Non-pigmented ciliary epithelial cell (primary cell): ENCODE results near the gene USP3.

Source experiments
- DNase-seq: peaks from one replicate; pipeline ENCODE4 v3.0.0-alpha.2; 2010; ENCODE audit warnings: low read depth

Gene USP3

DNA sequence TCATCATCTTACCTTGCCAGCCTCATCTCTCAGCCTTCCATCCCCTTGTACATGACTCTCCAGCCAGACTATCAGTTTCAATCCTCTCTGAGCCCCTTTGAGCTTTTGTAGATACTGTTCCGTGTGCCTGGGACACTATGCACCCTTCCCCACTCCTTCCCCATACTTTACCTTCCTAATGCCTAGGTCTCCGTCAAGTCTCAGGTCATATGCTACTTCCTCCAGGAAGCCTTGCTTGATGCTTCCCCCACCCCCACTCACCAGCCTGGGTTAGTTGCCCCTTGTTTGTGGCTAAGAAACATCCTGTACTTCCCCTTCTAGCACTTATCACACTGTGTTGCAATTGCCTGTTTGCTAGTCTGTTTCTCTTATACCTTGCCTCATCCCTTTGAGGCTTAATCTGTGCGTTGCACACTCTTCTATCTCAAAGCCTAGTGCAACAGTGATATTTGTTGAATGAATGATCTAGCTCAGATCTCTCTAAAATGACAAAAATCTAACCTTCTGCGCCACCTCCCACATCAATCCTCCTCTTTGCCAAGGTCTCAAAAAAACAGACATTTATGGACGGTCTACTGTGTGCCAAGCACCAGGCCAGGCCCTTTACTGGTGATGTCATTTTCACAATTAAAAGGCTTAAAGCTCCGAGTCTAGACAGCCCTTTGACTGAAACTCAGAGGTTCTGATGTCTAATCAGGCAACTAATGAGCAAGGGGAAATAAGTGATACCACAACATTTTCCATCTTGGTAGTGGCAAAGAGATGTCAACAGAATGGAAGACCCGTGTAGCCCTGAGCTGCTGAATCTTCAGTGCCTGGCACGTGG, 6.5 kb upstream of the USP3 start:
- no peak for DNase-seq

DNA sequence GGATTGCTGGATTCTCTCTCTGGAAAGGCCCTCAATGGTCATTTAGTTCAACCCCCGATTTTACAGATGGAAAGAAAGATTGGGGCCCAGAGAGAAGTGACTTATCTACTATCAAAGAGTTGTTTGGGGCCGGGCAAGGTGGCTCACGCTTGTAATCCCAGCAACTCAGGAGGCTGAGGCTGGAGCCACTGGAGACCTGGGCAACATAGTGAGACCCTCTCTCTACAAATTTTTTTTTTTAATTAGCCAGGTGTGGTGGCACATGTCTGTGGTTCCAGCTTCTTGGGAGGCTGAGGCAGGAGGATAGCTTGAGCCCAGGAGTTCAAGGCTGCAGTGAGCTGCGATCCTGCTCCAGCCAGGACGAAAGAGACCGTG, 5.2 kb upstream of the USP3 start:
- no peak for DNase-seq

DNA sequence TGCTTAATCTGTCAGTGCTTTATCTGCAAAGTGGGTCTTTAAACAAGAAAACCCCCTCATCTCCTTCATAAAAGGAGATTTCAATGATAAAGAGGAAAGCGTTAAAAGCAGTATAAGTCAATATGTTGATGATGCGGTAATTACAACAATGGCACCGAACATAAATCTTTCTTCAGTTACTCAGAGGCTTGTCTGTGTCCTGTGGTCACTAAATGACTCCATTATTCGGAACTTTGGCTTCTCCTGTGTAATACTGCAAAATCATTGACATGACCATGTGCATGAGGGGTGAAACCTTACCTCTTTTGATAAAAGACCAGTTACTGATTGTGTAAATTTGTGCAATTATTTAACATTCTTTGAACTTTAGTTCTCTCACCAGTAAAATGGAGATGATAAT, 4.8 kb upstream of the USP3 start:
- DNase-seq, result no peak

DNA sequence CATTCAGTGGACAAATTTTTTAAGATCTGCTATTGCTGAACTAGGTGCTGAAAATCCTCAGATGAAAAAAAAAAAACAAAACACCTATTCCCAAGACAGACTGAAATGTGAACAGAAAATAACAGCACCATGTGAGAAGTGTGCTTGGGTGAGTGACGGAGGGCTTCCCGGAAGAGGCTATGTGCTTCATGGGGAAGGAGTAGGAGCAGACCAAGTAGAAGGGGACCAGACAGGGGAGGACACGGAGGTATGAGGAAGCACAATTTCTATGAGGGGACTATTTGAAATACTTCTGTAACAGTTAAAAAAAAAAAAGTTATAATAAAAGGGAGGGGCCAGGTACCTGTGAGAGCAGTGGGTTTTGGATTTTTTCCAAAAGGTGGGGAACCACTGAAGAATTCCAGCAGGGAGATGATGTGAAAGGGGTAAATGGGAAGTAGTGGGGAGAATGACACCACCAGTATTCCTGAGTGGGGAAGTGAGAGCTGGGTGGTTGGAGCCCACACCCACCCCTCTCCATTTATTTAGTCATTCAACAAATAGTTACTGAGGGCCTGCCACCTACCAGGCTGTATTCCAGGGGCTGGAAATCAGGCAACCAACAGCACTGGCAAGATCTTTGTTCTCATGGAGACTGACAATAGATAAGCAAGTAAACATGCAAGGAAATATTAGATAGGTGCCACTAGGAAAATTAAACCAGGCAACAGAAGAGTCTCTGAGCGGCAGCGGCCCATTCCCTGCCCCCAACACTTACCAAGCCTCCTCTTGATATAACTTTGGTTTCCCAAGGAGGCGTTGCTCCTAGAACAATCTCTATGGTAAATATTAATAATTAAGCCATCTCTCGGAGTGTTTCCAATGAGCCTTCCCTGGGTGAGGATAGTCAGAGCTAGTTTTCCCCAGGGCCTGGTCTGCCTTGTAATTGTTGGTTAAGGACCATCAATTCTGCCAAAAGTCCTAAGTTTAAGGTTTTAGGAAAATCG, 3.8 kb upstream of the USP3 start:
- no peak for DNase-seq

DNA sequence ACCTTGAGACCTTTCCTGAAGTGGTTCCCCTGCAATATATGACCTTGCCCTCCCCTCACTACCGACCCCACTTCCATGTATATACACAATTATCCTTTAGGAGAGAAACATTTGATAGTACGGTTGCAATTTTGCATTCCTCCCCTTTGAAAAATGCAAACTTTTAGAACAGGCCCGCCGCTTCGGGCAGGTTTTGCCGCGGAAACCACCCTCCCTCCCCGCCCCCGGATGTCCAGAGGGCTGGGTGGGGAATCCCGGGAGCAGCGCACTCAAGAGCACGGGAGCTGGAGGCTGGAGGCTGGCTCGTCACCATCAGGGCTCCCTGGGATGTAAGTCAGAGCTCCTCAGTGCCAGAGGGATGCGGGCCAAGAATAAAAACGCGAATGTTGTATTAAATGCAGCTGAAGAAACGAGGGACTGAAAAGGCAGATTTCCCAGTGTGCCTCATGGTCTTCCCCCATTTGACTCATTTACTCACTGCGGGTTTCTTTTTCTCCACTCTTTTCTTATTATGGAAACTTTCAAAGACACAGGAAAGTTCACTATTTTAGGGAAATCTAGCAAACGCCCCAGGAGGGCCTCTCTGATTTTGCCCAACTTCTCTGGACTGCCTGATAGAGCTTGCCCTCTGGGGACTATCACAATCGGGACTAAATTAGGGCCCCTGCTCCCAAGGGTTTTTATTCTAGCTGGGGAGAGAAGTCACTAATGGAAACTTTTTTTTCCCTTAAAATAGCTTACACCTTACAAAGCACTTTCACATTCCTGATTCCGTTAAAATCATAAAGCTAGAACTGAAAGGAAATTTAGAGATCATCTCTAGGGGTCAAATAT, 2.9 kb upstream of the USP3 start:
- no peak for DNase-seq

DNA sequence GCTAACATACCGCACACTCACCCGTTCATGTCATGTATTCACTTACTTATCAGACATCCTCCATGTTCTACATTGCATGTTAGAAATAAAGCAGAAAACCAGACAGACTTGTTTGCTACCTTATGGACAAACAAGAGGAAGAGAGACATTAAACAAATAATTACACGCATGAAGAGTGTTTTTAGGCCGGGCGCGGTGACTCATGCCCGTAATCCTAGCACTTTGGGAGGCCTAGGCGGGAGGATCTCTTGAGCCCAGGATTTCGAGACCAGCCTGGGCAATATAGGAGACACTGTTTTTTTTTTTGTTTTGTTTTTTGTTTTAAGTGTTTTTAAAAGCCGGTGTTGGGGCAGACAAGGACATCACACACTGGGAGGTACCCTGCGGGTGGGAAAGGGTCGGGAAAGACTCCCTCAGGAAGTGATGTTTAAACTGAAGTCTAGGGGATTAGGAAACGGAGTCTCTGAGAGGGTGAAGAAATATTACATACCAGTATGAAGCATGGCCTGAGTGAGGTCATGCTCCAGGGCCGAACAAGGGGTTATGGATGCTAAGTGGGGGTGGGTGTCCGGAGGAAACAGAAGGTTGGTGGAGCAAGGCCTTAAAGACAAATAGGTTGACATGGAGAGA, 2.1 kb upstream of the USP3 start:
- DNase-seq, result no peak

DNA sequence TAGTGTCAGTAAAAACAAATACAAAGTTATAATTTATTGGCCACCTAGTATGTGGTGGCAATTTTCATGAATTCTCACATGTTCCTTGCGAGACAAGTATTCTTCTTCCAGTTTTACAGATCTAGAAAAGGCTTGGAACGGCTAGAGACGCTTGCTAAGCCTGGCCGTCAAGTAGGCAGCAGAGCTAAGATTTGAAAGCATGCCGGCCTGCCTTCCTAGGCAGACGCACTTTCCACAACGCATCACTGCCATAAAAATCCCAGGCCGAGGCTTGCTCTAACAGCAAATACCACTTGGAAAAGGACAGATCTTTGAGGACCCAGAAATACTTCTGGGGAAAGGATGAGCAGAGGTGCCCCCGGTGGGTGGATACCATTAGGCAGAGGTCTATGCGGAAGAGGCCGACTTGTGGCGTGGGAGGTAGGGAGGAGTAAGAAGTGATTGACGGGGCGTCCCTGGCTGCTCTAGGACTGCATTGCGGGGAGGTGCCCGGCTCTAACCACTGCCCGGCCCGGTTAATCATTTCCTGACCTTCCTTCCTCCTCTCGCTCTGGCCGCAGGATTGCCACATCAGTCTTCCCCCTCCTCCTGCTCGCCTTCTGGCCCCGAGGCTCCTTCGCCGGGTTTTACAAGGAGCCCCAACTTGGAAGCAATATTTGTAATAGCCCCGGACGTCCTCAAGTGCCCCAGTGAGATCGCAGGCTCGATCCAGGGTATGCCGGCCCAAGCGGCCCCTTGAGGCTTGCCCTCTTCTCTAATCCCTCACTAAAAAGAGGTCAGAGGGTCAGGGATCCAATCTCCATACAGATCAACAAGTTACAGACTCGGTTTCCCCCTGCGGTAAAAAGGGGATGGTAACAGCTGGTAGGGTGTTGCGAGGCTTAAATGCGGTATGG, 1.3 kb upstream of the USP3 start:
- peak; percentile 89 for DNase-seq

DNA sequence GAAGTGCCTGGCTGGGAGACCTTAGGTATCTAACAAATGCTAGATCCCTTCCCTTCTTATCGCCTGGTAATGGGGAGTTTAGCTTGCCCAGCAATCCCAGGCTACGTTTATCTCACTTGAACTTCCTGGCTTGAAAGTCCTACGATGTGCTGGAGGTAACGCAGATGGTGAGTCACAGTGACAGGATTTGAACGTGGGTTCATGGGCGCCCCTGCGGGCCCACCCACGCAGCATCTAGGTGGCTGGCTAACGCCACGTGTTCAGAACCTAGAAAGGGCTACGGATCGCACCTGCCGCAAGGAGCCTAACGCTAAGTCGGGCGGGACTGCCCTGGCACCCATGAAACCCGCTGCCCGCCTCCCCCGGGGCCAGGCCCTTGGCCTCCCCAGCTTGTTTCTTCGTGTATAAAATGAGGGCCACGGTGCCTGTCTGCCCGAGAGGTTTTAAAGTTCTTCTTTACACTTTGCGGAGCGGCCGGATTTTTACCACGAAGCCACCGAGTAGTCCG, 600 bp upstream of the USP3 start:
- DNase-seq, result no peak

DNA sequence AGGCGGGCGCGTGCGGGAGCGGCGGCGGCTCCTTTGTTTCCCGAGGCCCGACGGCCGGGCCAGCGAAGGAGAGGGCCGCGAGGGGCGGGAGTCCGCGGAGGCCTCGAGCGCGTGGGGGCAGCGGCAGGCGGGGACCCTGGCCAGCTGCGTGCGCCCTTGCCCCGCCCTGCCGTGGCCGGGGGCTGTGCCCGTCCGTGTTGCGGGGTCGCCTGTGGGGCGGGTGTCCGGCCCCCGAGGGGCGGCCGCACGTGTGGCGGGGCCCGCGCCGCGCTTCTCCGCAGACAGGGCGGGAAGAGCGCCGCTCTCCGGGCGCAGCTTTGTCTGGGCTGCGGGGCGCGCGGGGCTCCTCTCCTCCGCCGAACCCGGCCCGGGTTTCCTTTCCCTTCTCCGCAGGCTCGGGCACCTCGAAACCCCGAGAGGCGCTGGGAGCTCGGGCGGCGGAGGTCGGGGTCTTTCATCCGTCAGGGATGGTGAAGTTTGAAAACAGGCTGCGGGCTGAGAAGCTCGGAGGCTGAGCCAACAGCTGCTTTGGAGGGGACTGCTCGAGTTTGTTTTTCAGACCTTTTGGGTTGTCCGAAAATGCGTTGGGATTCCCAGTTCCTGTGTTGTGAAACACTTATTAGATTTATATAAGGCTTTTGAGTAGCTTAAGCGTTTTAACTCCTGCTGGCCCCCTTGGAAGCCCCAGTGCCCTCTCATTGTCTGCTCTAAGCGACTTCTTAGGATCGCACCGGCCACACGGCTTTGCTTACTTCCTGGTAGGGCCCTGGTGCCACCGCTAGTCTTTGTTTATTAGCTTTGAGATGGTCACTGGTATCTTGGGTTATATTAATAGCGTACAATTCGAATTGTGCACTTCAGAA, 817 bp downstream of the USP3 start:
- no peak for DNase-seq

DNA sequence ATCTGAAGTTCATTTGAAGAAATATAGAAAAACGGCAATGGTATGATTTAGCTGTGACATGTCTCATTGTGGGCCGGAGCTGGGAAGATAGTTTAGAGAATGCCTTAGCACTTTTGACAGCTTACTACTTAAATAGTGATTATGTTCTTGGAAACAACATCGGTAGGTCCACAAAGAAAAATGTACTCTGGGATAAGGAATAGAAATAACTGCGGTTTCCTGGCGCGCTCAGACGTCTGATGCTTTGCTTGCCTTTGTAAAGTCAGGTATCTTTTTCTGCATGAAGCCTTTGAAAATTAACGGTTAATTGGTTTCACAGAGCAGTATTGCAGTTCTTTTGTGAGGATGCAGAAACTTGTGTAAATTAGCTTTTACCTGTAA, 1.4 kb downstream of the USP3 start:
- no peak for DNase-seq

DNA sequence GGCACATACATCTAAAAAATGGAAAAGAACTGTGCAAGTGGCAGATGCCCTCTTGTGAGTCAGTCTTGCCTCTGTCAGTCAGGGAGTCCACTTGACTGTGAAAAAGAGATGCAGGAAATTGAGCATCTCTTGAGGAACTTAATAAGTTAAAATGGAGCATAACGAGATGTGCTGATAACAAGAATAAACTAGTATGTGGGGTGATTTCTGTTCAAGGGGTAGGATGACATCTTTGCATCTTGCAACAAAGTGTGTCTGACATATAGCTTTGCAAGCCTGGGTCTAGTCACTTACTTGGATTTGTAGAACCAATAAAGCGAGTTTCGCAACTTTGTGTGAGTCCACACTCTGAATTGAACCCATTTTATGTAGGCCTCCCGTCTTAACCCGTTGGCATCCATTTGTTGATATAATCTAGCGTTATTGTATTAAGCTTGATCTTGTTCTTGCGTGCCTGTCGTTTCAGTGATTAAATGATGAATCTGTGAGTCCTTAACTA, 2.2 kb downstream of the USP3 start:
- DNase-seq, result no peak

DNA sequence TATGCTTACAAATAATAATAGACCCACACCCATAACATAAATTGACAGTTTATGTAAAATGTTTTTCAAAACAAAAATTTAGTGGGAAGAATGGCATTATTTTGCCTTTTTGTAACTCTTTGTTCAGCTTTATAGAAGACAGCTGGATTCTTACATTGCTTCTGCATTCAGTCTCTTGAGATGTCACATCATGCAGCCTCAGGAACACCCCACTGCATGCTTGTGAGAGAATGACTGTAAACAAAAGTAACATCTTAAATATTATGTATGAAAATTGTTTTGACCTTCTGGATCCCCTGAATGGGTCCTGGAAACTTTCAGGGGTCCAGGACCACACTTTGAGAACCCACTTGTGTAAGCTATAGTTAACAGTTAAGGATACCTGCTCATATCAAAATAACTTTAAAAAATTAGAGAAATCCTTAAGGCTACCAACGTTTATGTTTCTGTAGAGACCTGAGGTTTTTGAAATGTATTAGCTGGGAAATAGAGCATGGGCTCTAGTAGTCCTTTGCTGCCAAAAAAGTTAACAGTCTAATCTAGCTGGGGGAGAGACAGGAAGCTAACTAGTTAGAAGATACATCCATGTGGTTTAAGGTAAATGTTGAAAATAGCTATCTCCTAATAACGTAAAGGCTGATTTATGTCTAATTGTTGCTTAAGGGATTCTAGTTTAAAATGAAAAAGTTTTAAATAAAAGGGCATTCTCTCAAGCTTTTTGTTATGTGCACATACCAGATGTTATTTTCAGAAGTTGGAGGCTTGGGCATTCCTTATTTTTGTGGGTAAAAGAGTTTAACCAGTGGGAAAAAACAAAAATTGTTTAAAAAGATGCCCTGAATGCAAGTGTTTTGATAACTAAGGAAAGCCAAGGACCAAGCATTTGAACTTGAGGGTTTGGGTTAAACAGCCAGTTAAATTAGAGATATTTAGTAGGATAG, 3.8 kb downstream of the USP3 start:
- DNase-seq, result no peak

DNA sequence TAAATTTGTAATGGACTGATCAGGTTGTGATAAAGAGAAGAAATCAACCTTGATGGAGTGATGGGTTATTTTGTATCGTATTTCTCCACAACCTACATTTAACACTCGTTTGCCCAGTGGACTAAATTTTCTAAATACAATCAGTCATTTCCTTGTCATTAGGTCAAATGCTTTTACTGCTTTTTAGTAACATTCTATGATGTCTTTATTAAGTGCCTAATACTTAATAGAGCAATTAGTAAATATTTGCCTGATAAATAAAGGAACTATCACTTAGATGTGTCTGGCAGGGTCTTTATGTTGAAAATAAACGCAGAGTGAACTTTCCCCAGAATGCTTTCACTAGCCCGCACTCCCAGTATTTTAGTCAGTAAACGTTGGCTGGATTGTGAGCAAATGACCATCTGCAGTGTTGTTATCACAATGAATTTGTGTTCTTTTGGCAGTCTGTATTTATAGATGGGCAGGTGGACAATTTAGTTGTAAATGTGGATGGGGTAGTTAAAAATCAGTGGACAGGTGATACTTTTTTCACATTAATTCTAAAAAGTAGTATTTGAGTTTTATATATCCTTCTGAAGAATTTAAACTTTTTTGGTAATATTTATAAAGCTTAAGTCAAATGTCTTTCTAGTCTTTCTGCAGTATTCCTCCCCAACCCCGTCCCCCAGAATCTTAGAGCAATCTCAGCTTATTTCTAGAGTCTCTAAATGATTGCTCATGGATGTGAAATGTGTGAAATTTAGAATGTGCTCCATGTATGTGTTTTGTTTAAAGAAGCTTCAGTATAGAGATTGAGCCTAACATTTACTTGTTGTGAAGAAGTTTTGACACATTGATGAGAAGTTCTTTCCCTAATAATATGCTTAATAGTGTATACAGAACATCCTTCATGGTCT, 4.9 kb downstream of the USP3 start:
- no peak for DNase-seq

DNA sequence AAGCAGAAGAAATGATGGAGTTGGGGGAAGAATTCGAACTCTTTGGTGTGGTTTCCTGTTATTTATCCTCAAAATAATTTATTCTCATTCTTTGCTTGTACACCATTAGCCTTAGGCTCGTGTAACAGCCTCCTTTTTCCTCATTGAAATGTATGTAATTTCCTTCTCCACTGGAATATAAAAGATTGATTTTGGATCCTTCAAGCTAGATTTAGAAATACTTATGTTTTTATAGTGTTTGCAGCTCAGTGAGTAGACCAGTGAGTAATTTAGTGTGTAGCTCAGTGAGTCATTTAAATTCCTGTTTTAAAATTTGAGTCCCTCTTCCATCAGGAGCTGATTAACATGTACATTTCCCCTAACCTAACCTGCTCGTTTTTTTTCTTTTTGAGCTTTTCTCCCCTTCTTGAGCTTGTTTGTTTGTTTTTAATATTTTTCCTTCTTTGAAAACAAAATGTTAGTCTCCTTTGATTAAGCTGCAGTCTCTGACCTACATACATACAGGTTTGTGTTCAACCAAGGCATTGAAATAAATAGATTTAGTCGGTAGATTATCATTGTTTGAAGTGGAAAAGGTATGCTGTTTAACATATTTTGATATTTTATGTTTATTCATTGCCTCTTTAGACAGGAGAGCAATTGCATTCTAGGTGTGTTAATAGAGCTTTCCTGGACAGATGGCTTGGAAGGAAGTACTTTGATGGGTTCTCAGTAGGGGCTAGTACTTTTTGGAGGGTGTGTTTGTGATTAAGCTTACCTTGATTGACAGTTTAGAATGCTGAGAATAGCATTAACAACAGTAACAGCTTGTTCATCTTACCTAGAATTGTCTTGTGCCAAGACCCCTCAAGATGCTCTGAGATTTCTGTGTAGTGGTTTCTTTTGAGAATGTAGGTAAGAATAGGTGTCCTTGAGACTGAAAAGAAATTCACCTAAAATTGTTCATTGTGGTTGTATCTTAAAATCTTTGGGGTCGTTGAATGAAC, 5.9 kb downstream of the USP3 start:
- no peak for DNase-seq

DNA sequence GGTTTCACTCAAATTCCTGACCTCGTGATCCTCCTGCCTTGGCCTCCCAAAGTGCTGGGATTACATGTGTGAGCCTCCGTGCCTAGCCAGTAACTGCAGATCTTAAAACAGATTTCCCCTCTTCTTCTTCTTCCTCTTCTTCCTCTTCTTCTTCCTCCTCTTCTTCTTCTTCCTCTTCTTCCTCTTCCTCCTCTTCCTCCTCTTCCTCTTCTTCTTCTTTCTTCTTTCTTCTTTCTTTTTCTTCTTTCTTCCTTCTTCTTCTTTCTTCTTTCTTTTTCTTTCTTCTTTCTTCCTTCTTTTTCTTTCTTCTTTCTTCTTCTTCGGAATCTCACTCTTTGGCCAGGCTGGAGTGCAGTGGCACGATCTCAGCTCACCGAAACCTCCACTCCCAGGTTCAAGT, 7.8 kb downstream of the USP3 start:
- no peak for DNase-seq

DNA sequence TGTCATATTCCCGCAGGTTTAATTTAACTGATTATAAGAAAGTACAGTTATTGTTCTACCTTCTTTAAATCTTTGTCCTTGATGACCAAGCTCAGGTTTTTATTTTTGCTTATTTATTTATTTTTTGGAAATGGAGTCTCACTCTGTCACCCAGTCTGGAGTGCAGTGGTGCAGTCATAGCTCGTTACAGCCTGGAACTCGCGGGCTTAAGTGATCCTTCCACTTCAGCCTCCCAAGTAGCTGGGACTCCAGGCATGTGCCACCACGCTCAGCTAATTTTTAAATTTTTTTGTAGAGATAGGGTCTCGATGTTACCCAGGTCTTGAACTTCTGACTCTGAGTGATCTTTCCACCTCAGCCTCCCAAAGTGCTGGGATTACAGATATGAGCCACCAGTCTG, 8.9 kb downstream of the USP3 start:
- no peak for DNase-seq
